ENCODE measurements around the gene KCNJ6.
"Not testable (repeated sequence)": the region's sequence is repeated elsewhere in the genome, so short reads cannot be mapped to it uniquely, and the experiment has no call there.

KCNJ6 gene

GRCh38 chr21:37592496-37592895 is 323.8 kb downstream of the KCNJ6 start:
- no peak for DNase-seq

DNA sequence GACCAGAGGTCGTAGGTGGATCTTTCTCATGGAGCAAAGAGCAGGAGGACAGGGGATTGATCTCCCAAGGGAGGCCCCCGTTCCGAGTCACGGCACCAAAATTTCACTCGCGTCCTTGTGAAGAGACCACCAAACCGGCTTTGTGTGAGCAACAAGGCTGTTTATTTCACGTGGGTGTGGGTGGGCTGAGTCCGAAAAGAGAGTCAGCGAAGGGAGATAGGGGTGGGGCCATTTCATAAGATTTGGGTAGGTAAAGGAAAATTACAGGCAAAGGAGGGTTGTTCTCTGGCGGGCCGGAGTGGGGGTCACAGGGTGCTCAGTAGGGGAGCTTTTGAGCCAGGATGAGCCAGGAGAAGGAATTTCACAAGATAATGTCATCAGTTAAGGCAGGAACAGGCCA is 324.3 kb downstream of the KCNJ6 start:
- not testable (repeated sequence) for DNase-seq

DNA sequence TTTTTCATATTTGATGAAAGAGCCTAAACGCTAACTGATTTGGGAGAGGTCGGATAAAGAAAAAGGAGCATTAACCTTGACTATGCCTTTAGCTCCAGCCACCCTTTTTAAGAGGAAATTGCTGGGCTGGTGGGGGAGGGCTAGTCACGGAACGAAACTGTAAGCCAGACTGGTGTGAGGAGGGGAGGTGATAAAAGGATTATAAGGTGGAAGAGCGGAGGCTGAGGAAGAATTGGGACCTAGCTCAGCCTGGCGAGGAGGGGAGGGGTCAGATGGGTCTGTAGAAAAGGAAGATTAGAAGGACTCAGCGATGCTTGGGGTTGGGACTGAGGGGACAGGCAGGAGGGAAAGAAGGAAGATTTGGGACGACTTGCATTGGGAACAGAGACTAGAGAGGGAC is 325.4 kb downstream of the KCNJ6 start:
- not testable (repeated sequence) for DNase-seq

DNA sequence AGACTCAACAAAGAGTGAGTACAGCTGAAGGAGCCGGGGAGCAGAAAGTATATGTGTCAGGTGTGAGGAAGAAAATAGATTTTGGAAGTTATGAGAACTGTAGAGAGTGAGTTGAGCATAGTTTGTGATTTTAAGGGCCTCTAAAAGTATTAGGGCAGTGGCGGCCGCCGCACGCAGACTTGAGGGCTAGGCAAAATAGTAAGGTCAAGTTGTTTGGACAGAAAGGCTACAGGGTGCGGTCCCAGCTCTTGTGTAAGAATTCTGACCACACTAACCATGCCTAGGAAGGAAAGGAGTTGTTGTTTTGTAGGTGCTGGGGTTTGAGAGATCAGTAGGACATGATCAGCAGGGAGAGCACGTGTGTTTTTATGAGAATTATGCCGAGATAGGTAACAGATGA is 327.6 kb downstream of the KCNJ6 start:
- not testable (repeated sequence) for DNase-seq

DNA sequence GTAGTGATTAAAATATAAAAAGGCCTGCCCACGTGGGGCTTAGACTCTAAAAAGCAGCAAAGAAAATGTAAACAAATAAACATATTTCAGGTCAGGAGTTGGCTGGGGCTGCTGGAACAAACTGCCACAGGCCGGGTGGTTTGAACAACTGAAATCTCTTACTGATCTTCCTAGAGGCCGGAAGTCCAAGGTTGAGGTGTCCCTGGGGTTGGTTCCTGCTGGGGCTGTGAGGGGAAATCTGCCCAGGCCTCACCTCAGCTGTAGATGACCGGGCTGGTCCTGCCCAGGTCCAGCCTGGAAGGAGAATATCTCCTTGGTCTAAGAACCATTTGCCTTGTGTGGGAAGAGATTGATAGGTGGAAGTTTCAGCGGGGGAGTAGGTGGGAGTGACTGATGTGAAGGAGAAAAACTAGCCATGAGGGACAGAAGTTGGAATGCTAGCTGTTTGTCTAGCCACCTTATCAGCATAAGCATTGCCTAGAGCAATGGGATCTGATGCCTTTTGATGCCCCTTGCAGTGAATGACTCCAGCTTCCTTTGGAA is 328.6 kb downstream of the KCNJ6 start:
- DNase-seq: no peak

DNA sequence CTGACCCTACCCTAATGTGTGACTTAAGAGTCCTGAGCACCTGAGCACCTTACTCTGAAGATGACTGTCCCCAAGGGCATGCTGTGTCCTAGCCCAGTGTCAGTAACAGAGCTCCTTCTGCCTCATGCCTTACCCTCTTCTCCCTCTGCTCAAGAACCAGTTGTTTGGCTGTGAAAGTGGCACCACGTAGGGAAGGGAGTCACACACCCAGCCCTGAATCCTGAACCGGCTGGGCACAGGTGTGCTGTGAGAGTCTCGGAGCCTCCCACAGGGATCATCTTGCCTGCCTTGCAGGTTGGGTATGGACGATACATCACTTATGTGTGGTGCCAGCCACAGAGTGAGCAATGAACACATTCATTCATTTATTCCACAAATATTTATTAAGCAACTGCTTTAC is 329.1 kb downstream of the KCNJ6 start:
- no peak for DNase-seq

DNA sequence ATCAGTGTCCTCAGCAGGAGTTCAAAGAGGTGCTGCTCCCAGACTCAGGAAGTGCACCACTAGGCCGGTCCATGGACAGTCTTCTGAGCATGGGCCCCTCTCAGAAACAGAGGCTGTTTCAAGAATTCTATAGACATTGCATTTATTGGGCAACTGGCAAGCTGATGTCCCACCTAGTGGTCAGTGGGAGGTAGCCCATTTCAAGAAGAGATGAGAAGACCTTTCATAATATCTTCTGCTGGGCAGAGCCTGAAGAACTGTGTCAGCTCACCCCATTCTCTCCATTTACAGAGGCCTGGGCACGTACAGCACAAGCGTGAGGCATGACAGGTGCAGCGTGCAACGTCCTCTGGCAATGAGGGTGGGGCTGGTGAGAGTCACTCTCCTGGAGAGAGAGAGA is 333.7 kb downstream of the KCNJ6 start:
- peak; percentile 65 for DNase-seq

DNA sequence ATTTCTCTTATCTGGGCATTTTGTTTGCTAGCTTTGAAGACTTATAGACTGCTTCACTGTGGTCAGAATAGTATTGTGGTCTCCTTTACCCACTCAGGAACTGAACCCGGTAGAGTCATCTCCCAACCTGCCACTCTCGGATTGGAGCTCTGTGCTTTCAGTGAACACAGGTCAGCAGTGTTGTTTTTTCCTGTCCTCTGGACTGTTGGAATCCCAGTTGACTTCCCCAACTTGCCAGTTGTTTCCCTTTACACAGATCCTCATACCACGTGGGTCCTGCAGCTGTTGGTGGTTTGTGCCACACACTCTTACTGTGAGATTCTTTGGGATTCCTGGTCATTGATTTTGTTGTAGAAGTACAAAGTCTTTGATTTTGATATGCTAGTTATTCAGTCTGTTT is 335.6 kb downstream of the KCNJ6 start:
- no peak for DNase-seq

DNA sequence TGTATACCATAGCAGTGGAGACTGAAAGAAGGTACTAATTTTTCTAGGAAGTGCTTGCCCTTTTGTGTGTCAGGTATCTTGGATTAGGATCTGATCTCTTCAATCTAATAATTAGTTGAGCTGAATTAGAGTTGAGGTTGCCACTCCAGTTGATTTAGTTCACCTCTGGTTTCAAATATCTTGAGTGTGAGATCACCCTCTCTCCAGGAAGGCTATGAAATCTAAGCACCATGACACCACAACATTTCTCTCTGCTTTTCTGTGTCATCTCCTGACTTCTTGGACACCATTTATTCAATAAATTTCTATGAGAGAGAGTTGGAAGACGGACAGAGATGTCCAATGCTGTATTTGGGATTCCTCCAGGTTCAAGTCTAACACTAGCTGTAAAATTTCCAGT is 336.9 kb downstream of the KCNJ6 start:
- DNase-seq: no peak

GRCh38 chr21:37578471-37579126 is 337.7 kb downstream of the KCNJ6 start:
- DNase-seq: no peak

GRCh38 chr21:37576929-37577328 is 339.3 kb downstream of the KCNJ6 start:
- not testable (repeated sequence) for DNase-seq

DNA sequence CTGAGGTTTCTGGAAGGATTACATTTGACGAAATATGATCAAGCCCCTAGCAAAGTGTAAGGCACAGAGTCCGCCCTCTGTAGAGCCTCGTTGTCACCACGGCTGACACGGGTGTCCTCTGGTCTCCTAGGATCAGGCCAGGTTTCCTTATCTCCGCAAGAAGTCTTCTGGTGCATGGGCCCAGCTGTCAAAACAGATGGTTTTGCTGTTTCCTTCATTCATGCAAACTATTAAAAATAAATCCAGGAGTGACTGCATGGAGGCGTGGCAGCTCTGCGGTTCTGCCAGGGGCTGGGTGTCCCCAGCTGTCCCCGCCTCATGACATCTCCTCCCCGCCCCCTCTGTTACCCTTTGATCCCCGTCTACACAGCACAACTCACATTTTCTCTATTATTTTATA is 340.7 kb downstream of the KCNJ6 start:
- DNase-seq: no peak

- no peak for DNase-seq
Observed at GRCh38 chr21:37574751-37575150, 341.5 kb downstream of the KCNJ6 start.

GRCh38 chr21:37574316-37574715 is 341.9 kb downstream of the KCNJ6 start:
- DNase-seq: no peak

DNA sequence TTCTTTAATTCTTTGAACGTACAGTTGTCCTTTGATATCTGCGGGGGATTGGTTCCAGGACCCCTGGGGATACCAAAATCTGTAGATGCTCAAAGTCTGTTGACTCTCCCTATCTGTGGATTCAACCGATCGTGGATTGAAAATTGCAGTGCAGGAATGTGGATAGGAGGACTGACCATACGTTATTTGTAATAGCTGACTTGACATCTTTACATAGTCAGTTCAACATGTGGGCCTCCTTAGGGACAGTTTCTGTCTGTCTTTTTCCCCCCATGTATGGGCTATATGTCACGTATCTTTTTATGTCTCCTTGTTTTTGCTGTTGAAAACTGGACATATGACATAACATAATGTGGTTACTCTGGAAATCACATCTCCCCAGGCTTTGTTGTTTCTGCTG is 344.8 kb downstream of the KCNJ6 start:
- no peak for DNase-seq

GRCh38 chr21:37568916-37569315 is 347.3 kb downstream of the KCNJ6 start:
- DNase-seq: no peak

DNA sequence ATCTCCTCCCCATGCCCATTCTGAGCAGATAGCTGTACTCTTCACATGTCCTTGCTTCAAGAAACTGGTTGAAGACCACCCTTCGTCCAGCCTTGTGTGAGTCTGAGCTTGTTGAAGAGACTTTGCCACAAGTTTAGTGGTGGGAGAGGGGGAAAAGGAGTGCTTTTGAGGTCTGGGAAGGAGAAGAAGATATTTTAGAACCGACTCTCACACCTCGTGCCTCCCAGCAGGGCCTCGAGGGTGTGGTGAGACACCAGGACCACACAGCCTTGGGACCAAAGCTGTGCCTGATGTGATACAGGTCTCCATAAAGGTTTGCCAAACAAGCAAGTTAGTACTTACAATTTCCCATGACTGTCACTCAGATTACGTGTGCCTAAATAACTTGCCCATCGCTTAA is 347.8 kb downstream of the KCNJ6 start:
- DNase-seq: no peak

DNA sequence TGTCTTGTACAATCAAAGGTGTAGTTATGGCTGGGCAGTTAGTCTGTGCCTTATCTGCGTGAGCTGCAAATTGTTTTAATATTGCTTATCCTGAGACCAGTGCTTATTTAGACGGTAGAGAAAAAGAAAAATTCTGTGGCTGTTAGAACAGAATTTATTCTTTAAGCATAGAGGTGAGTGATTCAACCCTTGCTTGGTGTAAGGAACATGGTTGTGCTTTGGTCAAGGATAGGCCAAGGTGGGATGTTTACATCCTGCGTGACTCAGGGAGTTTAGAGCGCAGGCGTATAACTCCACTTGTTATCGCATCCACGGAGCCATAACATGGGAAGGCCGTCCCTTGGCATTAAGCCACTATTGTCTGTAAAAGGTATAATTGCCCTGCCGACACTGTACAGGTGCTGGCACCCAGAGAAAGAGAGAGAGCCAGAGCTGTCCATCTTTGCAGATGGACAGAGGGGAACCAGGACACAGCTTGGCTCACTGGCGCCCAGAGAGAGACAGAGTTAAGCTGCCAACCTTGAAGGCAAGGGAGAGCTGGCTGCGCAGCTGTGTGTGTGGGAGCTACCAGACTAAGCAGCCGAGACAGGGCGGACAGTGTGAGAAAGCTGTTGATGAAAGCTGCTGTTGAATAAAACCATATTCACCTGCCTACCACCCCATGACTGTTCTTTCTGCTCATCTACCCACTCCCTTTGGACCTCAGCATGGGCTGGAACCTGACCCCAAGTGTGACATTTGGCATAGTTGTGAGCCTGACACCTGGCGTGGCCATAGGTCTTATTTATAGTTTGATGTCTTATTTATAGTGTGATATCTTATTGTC is 349.3 kb downstream of the KCNJ6 start:
- DNase-seq: no peak

GRCh38 chr21:37565530-37566223 is 350.6 kb downstream of the KCNJ6 start:
- DNase-seq: peak; percentile 25

- no peak for DNase-seq
Observed at GRCh38 chr21:37564924-37565529, 351.2 kb downstream of the KCNJ6 start.

DNA sequence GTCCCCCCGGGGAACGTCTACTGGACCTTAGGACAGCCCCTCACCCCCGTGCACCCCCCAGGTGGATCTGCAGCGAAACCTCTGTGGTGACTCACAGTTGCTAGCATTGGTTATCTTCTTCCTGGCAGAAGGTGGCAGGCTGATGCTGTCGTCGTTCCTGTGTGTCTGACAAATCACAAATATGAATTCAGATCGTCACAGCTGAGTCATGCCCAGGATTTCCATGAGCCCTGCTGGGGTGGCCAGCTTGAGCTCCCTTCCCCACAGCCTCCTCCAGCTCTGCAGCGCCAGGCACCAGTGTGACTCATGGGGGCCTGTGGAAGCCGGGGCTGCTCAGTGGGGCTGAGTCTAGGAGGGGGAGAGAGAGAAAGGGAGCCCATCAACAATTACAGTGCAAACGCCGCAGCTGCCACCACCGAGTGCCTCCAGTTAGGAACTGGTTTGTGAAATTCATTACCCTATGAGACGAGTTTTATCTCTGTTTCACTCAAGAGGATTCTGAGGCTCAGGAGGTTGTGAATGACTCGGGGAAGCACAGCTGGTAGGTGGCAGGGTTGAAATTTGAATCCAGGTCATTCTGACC is 351.8 kb downstream of the KCNJ6 start:
- DNase-seq: peak; percentile 99

- DNase-seq: peak; percentile 94
Observed at GRCh38 chr21:37563641-37564340, 352.5 kb downstream of the KCNJ6 start.

Measured in fibroblast of upper back skin (primary cell).